ENCODE measurements around the gene MED29.

DNA sequence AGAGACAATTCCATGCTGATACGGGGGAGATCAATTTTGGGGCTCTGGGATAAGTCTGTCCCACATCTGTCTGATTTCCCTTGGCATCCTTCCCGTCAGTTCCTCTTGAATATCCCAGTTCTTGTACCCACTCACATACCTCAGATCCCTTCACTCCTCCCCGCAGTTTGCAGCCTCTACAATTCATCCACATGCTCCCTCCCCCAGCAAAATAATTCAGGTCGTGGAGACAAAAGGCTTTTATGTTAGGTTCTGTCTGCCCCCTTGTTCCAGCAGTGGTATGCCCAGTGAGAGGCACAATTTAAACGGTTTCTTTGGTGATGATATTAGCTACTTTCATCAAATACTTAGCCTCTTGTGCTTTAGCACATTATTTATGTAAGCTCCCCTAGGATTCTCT is 35.0 kb downstream of the MED29 start:
- TF ChIP-seq, protein P1, sequence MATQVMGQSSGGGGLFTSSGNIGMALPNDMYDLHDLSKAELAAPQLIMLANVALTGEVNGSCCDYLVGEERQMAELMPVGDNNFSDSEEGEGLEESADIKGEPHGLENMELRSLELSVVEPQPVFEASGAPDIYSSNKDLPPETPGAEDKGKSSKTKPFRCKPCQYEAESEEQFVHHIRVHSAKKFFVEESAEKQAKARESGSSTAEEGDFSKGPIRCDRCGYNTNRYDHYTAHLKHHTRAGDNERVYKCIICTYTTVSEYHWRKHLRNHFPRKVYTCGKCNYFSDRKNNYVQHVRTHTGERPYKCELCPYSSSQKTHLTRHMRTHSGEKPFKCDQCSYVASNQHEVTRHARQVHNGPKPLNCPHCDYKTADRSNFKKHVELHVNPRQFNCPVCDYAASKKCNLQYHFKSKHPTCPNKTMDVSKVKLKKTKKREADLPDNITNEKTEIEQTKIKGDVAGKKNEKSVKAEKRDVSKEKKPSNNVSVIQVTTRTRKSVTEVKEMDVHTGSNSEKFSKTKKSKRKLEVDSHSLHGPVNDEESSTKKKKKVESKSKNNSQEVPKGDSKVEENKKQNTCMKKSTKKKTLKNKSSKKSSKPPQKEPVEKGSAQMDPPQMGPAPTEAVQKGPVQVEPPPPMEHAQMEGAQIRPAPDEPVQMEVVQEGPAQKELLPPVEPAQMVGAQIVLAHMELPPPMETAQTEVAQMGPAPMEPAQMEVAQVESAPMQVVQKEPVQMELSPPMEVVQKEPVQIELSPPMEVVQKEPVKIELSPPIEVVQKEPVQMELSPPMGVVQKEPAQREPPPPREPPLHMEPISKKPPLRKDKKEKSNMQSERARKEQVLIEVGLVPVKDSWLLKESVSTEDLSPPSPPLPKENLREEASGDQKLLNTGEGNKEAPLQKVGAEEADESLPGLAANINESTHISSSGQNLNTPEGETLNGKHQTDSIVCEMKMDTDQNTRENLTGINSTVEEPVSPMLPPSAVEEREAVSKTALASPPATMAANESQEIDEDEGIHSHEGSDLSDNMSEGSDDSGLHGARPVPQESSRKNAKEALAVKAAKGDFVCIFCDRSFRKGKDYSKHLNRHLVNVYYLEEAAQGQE (IDR thresholded peaks at IDR 0.05; ENCODE audit: insufficient read depth in 1 of 2, low read depth in 2 of 2, low read length in 2 of 2): no peak
- no peak for TF ChIP-seq TAF1 (IDR thresholded peaks at IDR 0.05; ENCODE audit: borderline replicate concordance, insufficient read depth, low read length)
